Hepatocyte (in vitro differentiated cells): ENCODE data around the gene ECD. TPM values are rescaled to one million over a fixed set of nuclear protein-coding genes. Genes with fewer than 3 reads are reported as not detected.
A peak's percentile ranks its signal among the peaks of the same experiment; 100 is the strongest.

Experiments used
- DNase-seq: peaks from one replicate; pipeline ENCODE4 v3.0.0-alpha.2; 2016; ENCODE audit warnings: low spot score
- H2AFZ ChIP-seq: fragments of 200-600 bp; sonication (generic); 2 replicates; pipeline ENCODE4 v1.6.0; 2016; ENCODE audit warnings: antibody characterized with exemption, mild to moderate bottlenecking
- H3K27ac ChIP-seq: fragments of 200-600 bp; sonication (generic); 2 replicates; pipeline ENCODE4 v1.5.1; 2016; ENCODE audit warnings: mild to moderate bottlenecking
- H3K27me3 ChIP-seq: fragments of 200-600 bp; sonication (generic); 2 replicates; pipeline ENCODE4 v1.6.1; 2016
- H3K36me3 ChIP-seq: fragments of 200-600 bp; sonication (generic); replicated peaks from 2 replicates; pipeline ENCODE4 v1.5.1; 2016; ENCODE audit warnings: low read depth; ENCODE audit not compliant: insufficient read depth
- H3K4me1 ChIP-seq: fragments of 200-600 bp; sonication (generic); 2 replicates; pipeline ENCODE4 v1.5.1; 2016; ENCODE audit warnings: mild to moderate bottlenecking, moderate library complexity; ENCODE audit not compliant: insufficient read depth
- H3K4me2 ChIP-seq: fragments of 200-600 bp; sonication (generic); 2 replicates; pipeline ENCODE4 v1.6.0; 2016
- H3K4me3 ChIP-seq: fragments of 200-600 bp; sonication (generic); 2 replicates; pipeline ENCODE4 v1.5.1; 2016; ENCODE audit warnings: mild to moderate bottlenecking
- H3K79me2 ChIP-seq: fragments of 200-600 bp; sonication (generic); 2 replicates; pipeline ENCODE4 v1.6.0; 2017; ENCODE audit warnings: mild to moderate bottlenecking
- H3K9me2 ChIP-seq: fragments of 200-600 bp; sonication (generic); replicated peaks from 2 replicates; pipeline ENCODE4 v1.6.0; 2017; ENCODE audit warnings: mild to moderate bottlenecking; ENCODE audit not compliant: insufficient read depth
- H3K9me3 ChIP-seq: fragments of 200-600 bp; sonication (generic); 2 replicates; pipeline ENCODE4 v1.5.1; 2016; ENCODE audit warnings: low read depth, mild to moderate bottlenecking
- H4K20me1 ChIP-seq: fragments of 200-600 bp; sonication (generic); 2 replicates; pipeline ENCODE4 v1.6.0; 2016; ENCODE audit warnings: mild to moderate bottlenecking; ENCODE audit not compliant: insufficient read depth, poor library complexity, severe bottlenecking
- EZH2 ChIP-seq: fragments of 200-600 bp; sonication (generic); IDR thresholded peaks from 2 replicates; pipeline ENCODE4 v1.6.1; 2016; ENCODE audit warnings: antibody characterized with exemption, mild to moderate bottlenecking, borderline replicate concordance
- EZH2phosphoT487 ChIP-seq: fragments of 200-600 bp; sonication (generic); IDR thresholded peaks from one replicate; pipeline ENCODE4 v1.6.1; 2018; ENCODE audit warnings: antibody characterized with exemption, mild to moderate bottlenecking, low read depth, moderate library complexity; ENCODE audit not compliant: unreplicated experiment, severe bottlenecking
- WGBS: methylation state at CpG from one replicate; pipeline ENCODE4 v1.1.6; 2016; ENCODE audit warnings: low lambda C conversion rate; ENCODE audit errors: missing lambda C conversion rate; 5-methylcytosine and 5-hydroxymethylcytosine counted together
- polyA plus RNA-seq: library from polyadenylated mRNA; unstranded; fragments of >200 nt; fragmentation: Nextera tagmentation; extraction: Ambion mirVana; gene quantifications from 2 replicates; pipeline ENCODE4 v1.2.1, GENCODE V29; 2016
- total RNA-seq: library from RNA; depleted of rRNA; stranded (reverse); fragments of >200 nt; gene quantifications from 2 replicates; pipeline ENCODE4 v1.2.3, GENCODE V29; 2014
- TF ChIP-seq, protein P1 (sequence below): fragments of 200-600 bp; sonication (generic); IDR thresholded peaks from 2 replicates; pipeline ENCODE4 v1.5.1; 2016; ENCODE audit warnings: antibody characterized with exemption, mild to moderate bottlenecking; ENCODE audit not compliant: poor library complexity

The ECD gene
- total and polyA plus RNA-seq, 2 experiments from 2014 or later: 26.9 to 30.1 TPM

DNA sequence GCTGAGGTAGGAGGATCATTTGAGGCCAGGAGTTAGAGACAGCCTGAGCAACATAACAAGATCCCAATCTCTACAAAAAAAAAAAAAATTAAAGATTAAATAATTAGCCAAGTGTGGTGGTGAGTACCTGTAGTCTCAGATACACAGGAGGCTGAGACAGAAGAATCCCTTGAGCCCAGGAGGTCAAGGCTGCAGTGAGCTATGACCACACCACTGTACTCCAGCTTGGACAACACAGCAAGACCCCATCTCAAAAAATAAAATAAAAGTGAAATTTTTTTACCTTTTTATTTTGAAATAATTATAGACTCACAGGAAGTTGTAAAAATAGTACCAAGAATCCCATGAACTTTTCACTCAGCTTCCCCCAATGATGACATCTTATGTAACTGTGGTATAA lies 5.1 kb upstream of the ECD start:
- Histone ChIP-seq H3K36me3 (no peaks in the 10 kb centered on the region), H3K9me3 (no peaks in the 10 kb centered on the region), H3K4me3 (no peak overlapping the region), H4K20me1 (no peaks in the 10 kb centered on the region), H2AFZ (no peak overlapping the region), H3K27ac (no peak overlapping the region), H3K79me2 (peaks cover 27% of the 10 kb centered on the region), H3K4me1 (no peaks in the 10 kb centered on the region), H3K4me2 (no peak overlapping the region), H3K27me3 (no peaks in the 10 kb centered on the region), H3K9me2 (no peaks in the 10 kb centered on the region)
- DNase-seq: no peak
- TF ChIP-seq EZH2 (no peak), EZH2phosphoT487 (no peak)
- TF ChIP-seq, protein P1, sequence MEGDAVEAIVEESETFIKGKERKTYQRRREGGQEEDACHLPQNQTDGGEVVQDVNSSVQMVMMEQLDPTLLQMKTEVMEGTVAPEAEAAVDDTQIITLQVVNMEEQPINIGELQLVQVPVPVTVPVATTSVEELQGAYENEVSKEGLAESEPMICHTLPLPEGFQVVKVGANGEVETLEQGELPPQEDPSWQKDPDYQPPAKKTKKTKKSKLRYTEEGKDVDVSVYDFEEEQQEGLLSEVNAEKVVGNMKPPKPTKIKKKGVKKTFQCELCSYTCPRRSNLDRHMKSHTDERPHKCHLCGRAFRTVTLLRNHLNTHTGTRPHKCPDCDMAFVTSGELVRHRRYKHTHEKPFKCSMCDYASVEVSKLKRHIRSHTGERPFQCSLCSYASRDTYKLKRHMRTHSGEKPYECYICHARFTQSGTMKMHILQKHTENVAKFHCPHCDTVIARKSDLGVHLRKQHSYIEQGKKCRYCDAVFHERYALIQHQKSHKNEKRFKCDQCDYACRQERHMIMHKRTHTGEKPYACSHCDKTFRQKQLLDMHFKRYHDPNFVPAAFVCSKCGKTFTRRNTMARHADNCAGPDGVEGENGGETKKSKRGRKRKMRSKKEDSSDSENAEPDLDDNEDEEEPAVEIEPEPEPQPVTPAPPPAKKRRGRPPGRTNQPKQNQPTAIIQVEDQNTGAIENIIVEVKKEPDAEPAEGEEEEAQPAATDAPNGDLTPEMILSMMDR: no peak

DNA sequence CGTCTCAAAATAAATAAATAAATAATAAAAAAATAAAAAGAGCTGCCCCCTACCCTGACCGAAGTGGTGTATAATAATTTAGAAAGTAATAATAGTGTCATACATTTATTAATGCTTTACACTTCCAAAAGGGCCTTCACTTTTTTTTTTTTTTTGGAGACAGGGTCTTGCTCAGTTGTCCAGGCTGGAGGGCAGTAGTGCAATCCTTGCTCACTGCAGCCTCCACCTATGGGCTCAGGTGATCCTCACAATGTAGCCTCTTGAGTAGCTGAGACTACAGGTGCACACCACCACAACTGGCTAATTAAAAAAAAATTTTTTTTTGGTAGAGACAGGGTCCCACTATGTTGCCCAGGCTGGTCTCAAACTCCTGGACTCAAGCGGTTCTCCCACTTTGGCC lies 1.5 kb upstream of the ECD start:
- Histone ChIP-seq H3K9me2 (no peaks in the 10 kb centered on the region), H3K9me3 (no peaks in the 10 kb centered on the region), H3K4me1 (peaks cover 3% of the 10 kb centered on the region), H3K4me2 (peak overlapping the region; percentile 85), H3K27ac (no peak overlapping the region), H3K4me3 (no peak overlapping the region), H3K36me3 (no peaks in the 10 kb centered on the region), H3K79me2 (peaks cover 60% of the 10 kb centered on the region), H3K27me3 (no peaks in the 10 kb centered on the region), H2AFZ (no peak overlapping the region), H4K20me1 (no peaks in the 10 kb centered on the region)
- WGBS: 95% methylated on average over 3 of the region's 3 CpGs
- TF ChIP-seq EZH2: no peak
- TF ChIP-seq, protein P1: no peak
- TF ChIP-seq EZH2phosphoT487: no peak
- DNase-seq: no peak

- Histone ChIP-seq H3K79me2 (peaks cover 68% of the 10 kb centered on the region), H3K4me3 (peak overlapping the region; percentile 82), H3K9me3 (no peaks in the 10 kb centered on the region), H3K27me3 (no peaks in the 10 kb centered on the region), H3K4me2 (peak overlapping the region; percentile 85), H3K4me1 (peaks cover 3% of the 10 kb centered on the region), H3K9me2 (no peaks in the 10 kb centered on the region), H4K20me1 (no peaks in the 10 kb centered on the region), H3K36me3 (no peaks in the 10 kb centered on the region), H3K27ac (peak overlapping the region; percentile 98), H2AFZ (peak overlapping the region; percentile 60)
- no peak for DNase-seq
- TF ChIP-seq EZH2 (no peak), EZH2phosphoT487 (no peak)
- TF ChIP-seq, protein P1: no peak
- WGBS: 0% methylated on average over 6 of the region's 6 CpGs
Measured at GRCh38 chr10:73168465-73168803, 626 bp upstream of the ECD start.

DNA sequence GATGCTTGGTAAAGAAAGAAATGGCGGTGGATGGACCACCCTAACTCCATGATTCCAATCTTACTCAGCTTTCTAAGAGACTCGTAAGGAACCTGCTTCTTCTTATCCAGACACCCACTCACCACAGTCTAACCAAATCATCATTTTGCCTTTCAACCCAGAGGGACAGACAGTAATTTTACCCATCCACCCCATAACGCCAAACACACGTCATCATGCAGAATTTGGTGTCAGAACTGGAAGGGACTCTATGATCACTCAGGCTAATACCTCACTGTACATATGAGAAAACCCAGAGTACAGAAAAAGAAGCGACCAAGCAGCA lies 388 bp downstream of the ECD start:
- Histone ChIP-seq H3K79me2 (peaks cover 79% of the 10 kb centered on the region), H3K9me2 (no peaks in the 10 kb centered on the region), H3K4me2 (peak overlapping the region; percentile 87), H3K4me3 (peak overlapping the region; percentile 78), H3K27me3 (no peaks in the 10 kb centered on the region), H4K20me1 (no peaks in the 10 kb centered on the region), H3K9me3 (no peaks in the 10 kb centered on the region), H3K4me1 (peaks cover 3% of the 10 kb centered on the region), H3K36me3 (no peaks in the 10 kb centered on the region), H2AFZ (peak overlapping the region; percentile 64), H3K27ac (peak overlapping the region; percentile 98)
- TF ChIP-seq EZH2phosphoT487: no peak
- TF ChIP-seq, protein P1: no peak
- TF ChIP-seq EZH2: no peak
- DNase-seq: no peak
- whole genome bisulfite sequencing: 8% methylated on average over 5 of the region's 5 CpGs
